ENCODE measurements around the gene ETV5.

DNA sequence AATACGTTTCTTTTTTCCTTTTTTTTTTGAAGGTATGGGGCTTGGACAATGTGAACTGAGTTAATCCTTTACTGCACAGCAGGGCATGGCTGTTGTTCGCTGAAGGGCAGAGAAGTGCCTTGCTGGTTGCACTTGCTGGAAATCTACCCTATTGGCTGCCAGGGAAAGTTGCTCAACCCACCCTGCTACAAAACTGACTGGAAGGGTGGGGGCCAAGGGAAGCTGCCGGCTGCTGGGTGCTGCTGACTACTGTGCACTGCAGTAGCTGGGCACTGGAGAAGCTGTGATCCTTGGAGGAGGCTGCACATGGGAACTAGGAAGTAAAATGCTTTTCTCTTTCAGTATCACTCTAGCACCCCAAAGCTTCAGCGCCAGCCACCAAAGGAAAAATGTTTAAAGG is 70.5 kb downstream of the ETV5 start:
- TF ChIP-seq, protein P1, sequence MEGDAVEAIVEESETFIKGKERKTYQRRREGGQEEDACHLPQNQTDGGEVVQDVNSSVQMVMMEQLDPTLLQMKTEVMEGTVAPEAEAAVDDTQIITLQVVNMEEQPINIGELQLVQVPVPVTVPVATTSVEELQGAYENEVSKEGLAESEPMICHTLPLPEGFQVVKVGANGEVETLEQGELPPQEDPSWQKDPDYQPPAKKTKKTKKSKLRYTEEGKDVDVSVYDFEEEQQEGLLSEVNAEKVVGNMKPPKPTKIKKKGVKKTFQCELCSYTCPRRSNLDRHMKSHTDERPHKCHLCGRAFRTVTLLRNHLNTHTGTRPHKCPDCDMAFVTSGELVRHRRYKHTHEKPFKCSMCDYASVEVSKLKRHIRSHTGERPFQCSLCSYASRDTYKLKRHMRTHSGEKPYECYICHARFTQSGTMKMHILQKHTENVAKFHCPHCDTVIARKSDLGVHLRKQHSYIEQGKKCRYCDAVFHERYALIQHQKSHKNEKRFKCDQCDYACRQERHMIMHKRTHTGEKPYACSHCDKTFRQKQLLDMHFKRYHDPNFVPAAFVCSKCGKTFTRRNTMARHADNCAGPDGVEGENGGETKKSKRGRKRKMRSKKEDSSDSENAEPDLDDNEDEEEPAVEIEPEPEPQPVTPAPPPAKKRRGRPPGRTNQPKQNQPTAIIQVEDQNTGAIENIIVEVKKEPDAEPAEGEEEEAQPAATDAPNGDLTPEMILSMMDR (IDR thresholded peaks at IDR 0.05) = no peak
- no peak for TF ChIP-seq ZFX (IDR thresholded peaks at IDR 0.05; ENCODE audit: borderline replicate concordance)

All from 22Rv1 (cell line).